Measurements from ENCODE around the gene RBBP8NL. TPM values are rescaled to one million over a fixed set of nuclear protein-coding genes. Genes with fewer than 3 reads are reported as not detected.

The RBBP8NL gene
- polyA plus RNA-seq, 2 of the 4 experiments (the other 2 are of a cell fraction): not detected

DNA sequence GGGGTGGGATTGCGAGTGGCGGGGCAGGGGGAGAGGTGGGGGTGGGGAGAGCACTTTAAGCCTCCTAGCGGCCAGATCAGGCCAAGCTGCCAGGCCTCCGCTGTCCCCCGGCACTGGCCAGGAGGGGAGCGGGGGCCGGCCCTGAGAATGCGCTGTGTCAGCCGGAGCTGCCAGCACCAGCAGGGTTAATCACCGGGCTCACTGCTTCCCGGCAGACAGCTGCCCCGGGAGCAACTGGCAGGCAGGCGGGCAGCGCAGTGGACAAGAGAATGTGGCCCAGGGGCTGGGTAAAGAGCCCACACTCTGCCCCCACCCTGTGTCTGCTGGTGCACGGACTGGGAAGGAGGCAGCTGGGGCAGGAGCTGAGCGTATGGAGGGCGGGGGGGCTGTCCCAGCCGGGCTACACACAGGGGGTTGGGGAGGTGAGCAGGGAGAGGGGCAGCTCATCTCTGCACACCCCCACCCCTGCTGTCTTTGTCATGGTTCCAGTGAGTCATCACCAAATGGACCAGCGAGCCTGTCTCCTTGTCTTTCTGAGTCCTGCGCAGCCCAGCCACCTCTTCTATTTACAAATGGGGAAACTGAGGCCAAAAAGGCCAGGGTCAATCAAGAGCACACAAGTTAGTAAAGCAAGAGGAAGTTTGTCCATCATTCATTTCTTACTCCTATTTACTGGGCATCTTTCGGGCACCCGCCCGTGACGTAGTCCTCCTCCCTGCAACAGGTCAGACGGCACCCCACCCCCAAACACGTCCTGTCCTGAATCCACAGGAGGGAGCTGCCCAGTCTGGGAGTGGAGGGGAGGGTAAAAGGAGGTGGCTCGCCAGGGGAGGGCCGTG, 58.1 kb downstream of the RBBP8NL start (continued):
- TF ChIP-seq, protein P1, sequence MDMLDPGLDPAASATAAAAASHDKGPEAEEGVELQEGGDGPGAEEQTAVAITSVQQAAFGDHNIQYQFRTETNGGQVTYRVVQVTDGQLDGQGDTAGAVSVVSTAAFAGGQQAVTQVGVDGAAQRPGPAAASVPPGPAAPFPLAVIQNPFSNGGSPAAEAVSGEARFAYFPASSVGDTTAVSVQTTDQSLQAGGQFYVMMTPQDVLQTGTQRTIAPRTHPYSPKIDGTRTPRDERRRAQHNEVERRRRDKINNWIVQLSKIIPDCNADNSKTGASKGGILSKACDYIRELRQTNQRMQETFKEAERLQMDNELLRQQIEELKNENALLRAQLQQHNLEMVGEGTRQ (IDR thresholded peaks at IDR 0.05): no peak
- TF ChIP-seq GATA3 (IDR thresholded peaks at IDR 0.05; ENCODE audit: borderline replicate concordance): peak; percentile 48; the same call in 1 of the 2 replicates
- TF ChIP-seq, protein P2, sequence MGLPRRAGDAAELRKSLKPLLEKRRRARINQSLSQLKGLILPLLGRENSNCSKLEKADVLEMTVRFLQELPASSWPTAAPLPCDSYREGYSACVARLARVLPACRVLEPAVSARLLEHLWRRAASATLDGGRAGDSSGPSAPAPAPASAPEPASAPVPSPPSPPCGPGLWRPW (IDR thresholded peaks at IDR 0.05): no peak
- TF ChIP-seq CEBPB (IDR thresholded peaks at IDR 0.05): no peak; a peak in 1 of 4 replicates
- TF ChIP-seq CBX8 (IDR thresholded peaks at IDR 0.05): no peak
- TF ChIP-seq POLR2AphosphoS2 (conservative IDR thresholded peaks at IDR 0.05; ENCODE audit: low read length): no peak
- no peak for TF ChIP-seq FOSB (CRISPR knock-in tag; IDR thresholded peaks at IDR 0.05)
- TF ChIP-seq EHF (CRISPR knock-in tag; IDR thresholded peaks at IDR 0.05): no peak
- no peak for TF ChIP-seq CBX2 (IDR thresholded peaks at IDR 0.05; ENCODE audit: borderline replicate concordance, low read depth)
- peak in 1 of 2 experiments; percentile 2; a peak in 2 of 5 replicates for TF ChIP-seq RAD21 (conservative IDR thresholded peaks at IDR 0.05 in 1 of 2, IDR thresholded peaks at IDR 0.05 in 1 of 2)
- peak; percentile 66 for TF ChIP-seq JUNB (IDR thresholded peaks at IDR 0.05)

DNA sequence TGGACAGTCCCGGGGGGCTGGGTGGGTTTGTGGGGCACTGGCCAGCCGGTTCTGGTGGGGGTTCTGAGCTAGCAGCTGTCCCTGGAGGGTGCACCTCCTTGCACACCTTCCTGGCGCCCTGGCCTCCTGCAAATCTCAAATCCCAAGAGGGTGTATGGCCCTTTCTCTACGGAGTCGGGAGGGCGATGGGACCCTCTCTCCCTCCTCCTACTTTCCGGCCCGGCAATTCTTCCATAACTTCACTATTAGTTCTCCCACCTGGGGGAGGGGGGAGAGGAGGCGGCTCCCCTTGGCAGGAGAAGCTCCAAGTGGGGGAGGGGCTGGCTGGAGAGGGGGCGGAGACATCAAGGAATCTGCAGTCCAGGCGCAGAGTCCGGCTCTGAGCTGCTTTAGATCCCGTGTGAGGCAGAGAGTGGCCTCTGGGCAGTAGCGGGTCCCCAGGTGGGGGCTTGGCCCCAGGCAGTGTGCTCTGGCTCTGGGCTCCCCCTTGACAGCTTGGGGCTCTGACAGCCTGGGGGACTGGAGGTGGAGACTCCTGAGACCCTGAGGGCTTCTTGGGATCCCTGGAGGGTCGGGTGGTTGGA, 58.9 kb downstream of the RBBP8NL start:
- Histone ChIP-seq H3K27ac (peak overlapping the region; percentile 97 to 99), H3K4me3 (peak overlapping the region; percentile 100), H3K4me1 (peaks cover 52% of the 10 kb centered on the region), H3K4me2 (peak overlapping the region; percentile 91), H3K9me3 (no peaks in the 10 kb centered on the region)
- DNase-seq (ENCODE audit: low read depth in 1 of 2, low spot score in 1 of 2) (peak in 1 of 2 experiments; percentile 89), FAIRE-seq (no peak), ATAC-seq (peak; percentile 18 to 40; a peak in 5 of 6 replicates)
- peak in 1 of 2 experiments; percentile 54; a peak in 1 of 5 replicates for TF ChIP-seq JUN (IDR thresholded peaks at IDR 0.05)
- TF ChIP-seq CBX8 (IDR thresholded peaks at IDR 0.05): no peak
- TF ChIP-seq, protein P3, sequence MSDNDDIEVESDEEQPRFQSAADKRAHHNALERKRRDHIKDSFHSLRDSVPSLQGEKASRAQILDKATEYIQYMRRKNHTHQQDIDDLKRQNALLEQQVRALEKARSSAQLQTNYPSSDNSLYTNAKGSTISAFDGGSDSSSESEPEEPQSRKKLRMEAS (IDR thresholded peaks at IDR 0.05): no peak
- no peak for TF ChIP-seq HEYL (CRISPR knock-in tag; IDR thresholded peaks at IDR 0.05)
- TF ChIP-seq RCOR1 (IDR thresholded peaks at IDR 0.05; ENCODE audit: low read depth, low read length): no peak
- TF ChIP-seq, protein P2 (IDR thresholded peaks at IDR 0.05): no peak
- TF ChIP-seq, protein P1 (IDR thresholded peaks at IDR 0.05): no peak
- TF ChIP-seq, protein P4, sequence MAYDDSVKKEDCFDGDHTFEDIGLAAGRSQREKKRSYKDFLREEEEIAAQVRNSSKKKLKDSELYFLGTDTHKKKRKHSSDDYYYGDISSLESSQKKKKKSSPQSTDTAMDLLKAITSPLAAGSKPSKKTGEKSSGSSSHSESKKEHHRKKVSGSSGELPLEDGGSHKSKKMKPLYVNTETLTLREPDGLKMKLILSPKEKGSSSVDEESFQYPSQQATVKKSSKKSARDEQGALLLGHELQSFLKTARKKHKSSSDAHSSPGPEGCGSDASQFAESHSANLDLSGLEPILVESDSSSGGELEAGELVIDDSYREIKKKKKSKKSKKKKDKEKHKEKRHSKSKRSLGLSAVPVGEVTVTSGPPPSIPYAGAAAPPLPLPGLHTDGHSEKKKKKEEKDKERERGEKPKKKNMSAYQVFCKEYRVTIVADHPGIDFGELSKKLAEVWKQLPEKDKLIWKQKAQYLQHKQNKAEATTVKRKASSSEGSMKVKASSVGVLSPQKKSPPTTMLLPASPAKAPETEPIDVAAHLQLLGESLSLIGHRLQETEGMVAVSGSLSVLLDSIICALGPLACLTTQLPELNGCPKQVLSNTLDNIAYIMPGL (CRISPR knock-in tag; IDR thresholded peaks at IDR 0.05; ENCODE audit: borderline replicate concordance): no peak
- TF ChIP-seq EHMT2 (IDR thresholded peaks at IDR 0.05; ENCODE audit: low read depth): no peak
- no peak for TF ChIP-seq NPAS2 (CRISPR knock-in tag; IDR thresholded peaks at IDR 0.05; ENCODE audit: borderline replicate concordance)
- peak; percentile 24 for TF ChIP-seq POLR2A (IDR thresholded peaks at IDR 0.05; ENCODE audit: low read length)
- no peak for TF ChIP-seq MYC (IDR thresholded peaks at IDR 0.05; ENCODE audit: borderline replicate concordance, low read length)
- no peak for TF ChIP-seq NR3C1 (IDR thresholded peaks at IDR 0.05)
- TF ChIP-seq, protein P5, sequence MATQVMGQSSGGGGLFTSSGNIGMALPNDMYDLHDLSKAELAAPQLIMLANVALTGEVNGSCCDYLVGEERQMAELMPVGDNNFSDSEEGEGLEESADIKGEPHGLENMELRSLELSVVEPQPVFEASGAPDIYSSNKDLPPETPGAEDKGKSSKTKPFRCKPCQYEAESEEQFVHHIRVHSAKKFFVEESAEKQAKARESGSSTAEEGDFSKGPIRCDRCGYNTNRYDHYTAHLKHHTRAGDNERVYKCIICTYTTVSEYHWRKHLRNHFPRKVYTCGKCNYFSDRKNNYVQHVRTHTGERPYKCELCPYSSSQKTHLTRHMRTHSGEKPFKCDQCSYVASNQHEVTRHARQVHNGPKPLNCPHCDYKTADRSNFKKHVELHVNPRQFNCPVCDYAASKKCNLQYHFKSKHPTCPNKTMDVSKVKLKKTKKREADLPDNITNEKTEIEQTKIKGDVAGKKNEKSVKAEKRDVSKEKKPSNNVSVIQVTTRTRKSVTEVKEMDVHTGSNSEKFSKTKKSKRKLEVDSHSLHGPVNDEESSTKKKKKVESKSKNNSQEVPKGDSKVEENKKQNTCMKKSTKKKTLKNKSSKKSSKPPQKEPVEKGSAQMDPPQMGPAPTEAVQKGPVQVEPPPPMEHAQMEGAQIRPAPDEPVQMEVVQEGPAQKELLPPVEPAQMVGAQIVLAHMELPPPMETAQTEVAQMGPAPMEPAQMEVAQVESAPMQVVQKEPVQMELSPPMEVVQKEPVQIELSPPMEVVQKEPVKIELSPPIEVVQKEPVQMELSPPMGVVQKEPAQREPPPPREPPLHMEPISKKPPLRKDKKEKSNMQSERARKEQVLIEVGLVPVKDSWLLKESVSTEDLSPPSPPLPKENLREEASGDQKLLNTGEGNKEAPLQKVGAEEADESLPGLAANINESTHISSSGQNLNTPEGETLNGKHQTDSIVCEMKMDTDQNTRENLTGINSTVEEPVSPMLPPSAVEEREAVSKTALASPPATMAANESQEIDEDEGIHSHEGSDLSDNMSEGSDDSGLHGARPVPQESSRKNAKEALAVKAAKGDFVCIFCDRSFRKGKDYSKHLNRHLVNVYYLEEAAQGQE (IDR thresholded peaks at IDR 0.05): no peak
- no peak for TF ChIP-seq MAFK (IDR thresholded peaks at IDR 0.05; ENCODE audit: partially characterized antibody)
- WGBS (ENCODE audit: missing lambda C conversion rate): 3% methylated on average over 8 of the region's 15 CpGs
- POLR2A ChIA-PET: interaction anchor here (0.6 to 5.0 kb wide), 10 partner anchors 9 to 66 kb away, joined by 3 to 61 read pairs (median 4); partner anchors contain the start of genes ADRM1 and RPS21
- CTCF ChIA-PET: interaction anchor here (0.8 to 12.6 kb wide), 18 partner anchors 10 to 131 kb away, joined by 3 to 290 read pairs (median 5); partner anchors contain the start of genes ADRM1 and OSBPL2
